HCT116 (cell line): ENCODE data around the gene HOMER1. TPM values are rescaled to one million over a fixed set of nuclear protein-coding genes. Genes with fewer than 3 reads are reported as not detected.

ENCODE experiments used
- ATAC-seq: fragments of 200-7000 bp; cut with Tn5 transposase; 2 replicates; pipeline ENCODE4 v1.9.1; 2020; ENCODE audit warnings: mild to moderate bottlenecking, moderate library complexity
- BruUV-seq: library from RNA; stranded (reverse); fragments of 400-500 nt; replicated peaks from 2 replicates; lab custom pipeline; 2021; lab: Mats Ljungman, UMichigan
- CTCF ChIA-PET: fragments of 300-600 bp; sonication (Branson Sonifier 250); formaldehyde crosslinking; loops from one replicate; lab custom pipeline; 2021; ENCODE audit warnings: antibody characterized with exemption; lab: Charles Lee
- POLR2A ChIA-PET: fragments of 300-600, 350-600 bp; sonication (Branson Sonifier 250); formaldehyde crosslinking; loops from one replicate; lab custom pipeline; 2021; ENCODE audit warnings: antibody characterized with exemption; lab: Charles Lee
- RAD21 ChIA-PET, 2 experiments: fragments of 300-600 bp; sonication (Branson Sonifier 250); formaldehyde crosslinking; loops; one replicate each; lab custom pipeline; 2023; ENCODE audit warnings: low total read pairs in 2 of 2; ENCODE audit not compliant: uncharacterized antibody in 2 of 2, unreplicated experiment in 2 of 2, low non-redundant PET in 1 of 2; lab: Charles Lee
- DNase-seq: peaks from one replicate; pipeline ENCODE4 v3.0.0-alpha.2; 2010; ENCODE audit warnings: low read depth, low spot score
- H2AFZ ChIP-seq: fragments of 200-600 bp; shearing (Covaris generic), sonication (generic); 2 replicates; pipeline ENCODE4 v1.6.1; 2017; ENCODE audit warnings: low read depth, mixed run types, mixed read lengths, antibody characterized with exemption, low read length; ENCODE audit not compliant: poor library complexity, severe bottlenecking
- H3K27ac ChIP-seq: 2 replicates; pipeline ENCODE4 v1.5.1; 2012; ENCODE audit warnings: low read depth, low read length
- H3K27me3 ChIP-seq: fragments of 200-600 bp; sonication (generic); 2 replicates; pipeline ENCODE4 v1.6.1; 2016; ENCODE audit warnings: mixed run types, low read length, mixed read lengths; ENCODE audit not compliant: insufficient read depth
- H3K36me3 ChIP-seq, 2 experiments: fragments of 200-500 bp in 1 of 2; fragments of 200-600 bp in 1 of 2; sonication (Bioruptor generic) in 1 of 2; sonication (generic) in 1 of 2; 2 replicates each; pipeline versions ENCODE4 v1.5.1 to v1.6.1; 2014 to 2016; ENCODE audit warnings: low read length in 2 of 2, inconsistent platforms in 1 of 2, mixed read lengths in 1 of 2, mixed run types in 1 of 2; ENCODE audit not compliant: insufficient read depth in 2 of 2, control insufficient read depth in 1 of 2
- H3K4me1 ChIP-seq, 2 experiments: fragments of 200-600 bp in 1 of 2; sonication (generic) in 1 of 2; 2 replicates each; pipeline versions ENCODE4 v1.5.1 to v1.6.1; 2012 to 2017; ENCODE audit warnings: low read length in 2 of 2, inconsistent platforms in 1 of 2, mild to moderate bottlenecking in 1 of 2, mixed read lengths in 1 of 2, mixed run types in 1 of 2, moderate library complexity in 1 of 2; ENCODE audit not compliant: insufficient read depth in 2 of 2, control insufficient read depth in 1 of 2
- H3K4me2 ChIP-seq: fragments of 200-600 bp; sonication (generic); 2 replicates; pipeline ENCODE4 v1.6.1; 2017; ENCODE audit warnings: mixed run types, low read length, mixed read lengths
- H3K4me3 ChIP-seq, 2 experiments: fragments of 200-600 bp in 1 of 2; sonication (generic) in 1 of 2; replicated peaks in 1 of 2; 2 replicates each; pipeline ENCODE4 v1.5.1; 2011 to 2016; ENCODE audit warnings: low read length in 2 of 2, control low read depth in 1 of 2, low read depth in 1 of 2, mild to moderate bottlenecking in 1 of 2, mixed read lengths in 1 of 2, mixed run types in 1 of 2
- H3K79me2 ChIP-seq: fragments of 200-600 bp; sonication (generic); 2 replicates; pipeline ENCODE4 v1.6.1; 2017; ENCODE audit warnings: mild to moderate bottlenecking, mixed run types, low read length, moderate library complexity, mixed read lengths; ENCODE audit not compliant: insufficient read depth
- H3K9ac ChIP-seq: fragments of 200-600 bp; sonication (generic); 2 replicates; pipeline ENCODE4 v1.6.1; 2016; ENCODE audit warnings: low read length, mixed read lengths
- H3K9me2 ChIP-seq: fragments of 200-600 bp; sonication (generic), shearing (Covaris generic); 2 replicates; pipeline ENCODE4 v1.6.1; 2017; ENCODE audit warnings: mixed run types, mild to moderate bottlenecking, moderate library complexity; ENCODE audit not compliant: insufficient read depth
- H3K9me3 ChIP-seq, 2 experiments: fragments of 200-500 bp in 1 of 2; fragments of 200-600 bp in 1 of 2; sonication (Bioruptor generic) in 1 of 2; sonication (generic) in 1 of 2; 2 replicates each; pipeline ENCODE4 v1.6.1; 2014 to 2017; ENCODE audit warnings: low read length in 2 of 2, mixed read lengths in 2 of 2, inconsistent platforms in 1 of 2, low read depth in 1 of 2, mild to moderate bottlenecking in 1 of 2, mixed run types in 1 of 2, moderate library complexity in 1 of 2; ENCODE audit not compliant: control insufficient read depth in 1 of 2, insufficient read depth in 1 of 2
- H4K20me1 ChIP-seq: fragments of 200-600 bp; sonication (generic), shearing (Covaris generic); 2 replicates; pipeline ENCODE4 v1.6.1; 2017; ENCODE audit warnings: mixed run types, mild to moderate bottlenecking, moderate library complexity; ENCODE audit not compliant: insufficient read depth
- CEBPB ChIP-seq: IDR thresholded peaks from 2 replicates; pipeline ENCODE4 v1.6.1; 2012; ENCODE audit warnings: low read depth
- EZH2phosphoT487 ChIP-seq: fragments of 200-600 bp; IDR thresholded peaks from 2 replicates; pipeline ENCODE4 v1.6.1; 2018; ENCODE audit warnings: antibody characterized with exemption, borderline replicate concordance
- JUND ChIP-seq: IDR thresholded peaks from 2 replicates; pipeline ENCODE4 v1.6.1; 2012
- POLR2A ChIP-seq: IDR thresholded peaks from 2 replicates; pipeline ENCODE4 v1.7.0; 2011; ENCODE audit warnings: borderline replicate concordance; ENCODE audit not compliant: insufficient read depth, insufficient read length; ENCODE audit errors: extremely low read depth
- SIN3A ChIP-seq: IDR thresholded peaks from 2 replicates; pipeline ENCODE4 v1.6.1; 2012; ENCODE audit warnings: low read depth
- SP1 ChIP-seq: IDR thresholded peaks from 2 replicates; pipeline ENCODE4 v1.6.1; 2012; ENCODE audit warnings: low read depth
- SRF ChIP-seq: IDR thresholded peaks from 2 replicates; pipeline ENCODE4 v1.6.1; 2012; ENCODE audit warnings: low read depth
- ZFX ChIP-seq: fragments of 450-650 bp; IDR thresholded peaks from 2 replicates; pipeline ENCODE4 v1.6.1; 2017
- ZNF274 ChIP-seq: fragments of 200-500 bp; sonication (Bioruptor generic); IDR thresholded peaks from 2 replicates; pipeline ENCODE4 v1.6.1; 2014; ENCODE audit warnings: mild to moderate bottlenecking, low read depth, low read length, inconsistent platforms
- intact Hi-C: fragments of 100-400 bp; cut with micrococcal nuclease; formaldehyde crosslinking; loops from 2 replicates; pipeline ENCODE4 v1.10.0; 2022
- total RNA-seq: library from RNA; stranded (reverse); gene quantifications from one replicate; pipeline ENCODE4 v1.2.1, GENCODE V29; 2021; ENCODE audit not compliant: unreplicated experiment
- TF ChIP-seq, protein P1 (sequence below): IDR thresholded peaks from 2 replicates; pipeline ENCODE4 v1.6.1; 2011; ENCODE audit warnings: mild to moderate bottlenecking, low read length, moderate library complexity; ENCODE audit not compliant: insufficient replicate concordance; ENCODE audit errors: extremely low read depth
- TF ChIP-seq, protein P2 (sequence below): IDR thresholded peaks from 2 replicates; pipeline ENCODE4 v1.6.1; 2012

The HOMER1 gene
- total RNA-seq, 1 experiment from 2014 or later, result 21.4 TPM

DNA sequence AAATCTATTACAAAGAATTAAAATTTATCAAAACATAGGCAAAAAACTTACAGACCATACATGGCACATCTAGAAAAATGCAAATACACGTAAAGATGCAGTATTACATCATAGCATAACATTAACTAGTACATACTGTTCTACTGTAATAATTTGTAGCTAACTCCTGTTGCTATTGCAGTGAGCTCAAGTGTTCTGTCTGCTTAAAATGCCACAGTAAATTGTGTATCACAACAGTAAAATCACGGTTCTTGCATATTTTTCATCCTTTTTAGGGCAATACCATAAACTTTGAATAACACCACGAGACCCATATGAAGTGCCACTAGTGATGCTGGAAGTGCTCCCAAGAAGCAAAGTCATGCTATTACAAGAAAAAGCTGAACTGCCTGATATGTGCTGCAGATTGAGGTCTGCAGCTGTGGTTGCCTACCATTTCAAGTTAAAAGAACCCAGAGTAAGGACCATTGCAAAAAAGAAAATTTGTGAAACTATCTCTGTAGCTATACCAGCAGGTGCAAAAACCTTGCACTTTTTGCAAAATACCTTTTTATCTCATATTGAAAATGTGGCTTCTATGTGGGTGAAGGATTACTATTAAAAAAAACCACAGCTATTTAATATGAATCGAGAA is 14.2 kb downstream of the HOMER1 start:
- POLR2A ChIA-PET, result no interaction called here
- no peaks in the 10 kb centered on the region for H3K27me3 ChIP-seq
- RAD21 ChIA-PET, result no interaction called here
- H3K79me2 ChIP-seq, result peaks cover 39% of the 10 kb centered on the region
- no peaks in the 10 kb centered on the region for H3K9me3 ChIP-seq
- BruUV-seq, result no TSS peak
- no peak for ATAC-seq
- no peak overlapping the region for H2AFZ ChIP-seq
- no peak for DNase-seq
- no peak for TF ChIP-seq CEBPB
- TF ChIP-seq, protein P1, sequence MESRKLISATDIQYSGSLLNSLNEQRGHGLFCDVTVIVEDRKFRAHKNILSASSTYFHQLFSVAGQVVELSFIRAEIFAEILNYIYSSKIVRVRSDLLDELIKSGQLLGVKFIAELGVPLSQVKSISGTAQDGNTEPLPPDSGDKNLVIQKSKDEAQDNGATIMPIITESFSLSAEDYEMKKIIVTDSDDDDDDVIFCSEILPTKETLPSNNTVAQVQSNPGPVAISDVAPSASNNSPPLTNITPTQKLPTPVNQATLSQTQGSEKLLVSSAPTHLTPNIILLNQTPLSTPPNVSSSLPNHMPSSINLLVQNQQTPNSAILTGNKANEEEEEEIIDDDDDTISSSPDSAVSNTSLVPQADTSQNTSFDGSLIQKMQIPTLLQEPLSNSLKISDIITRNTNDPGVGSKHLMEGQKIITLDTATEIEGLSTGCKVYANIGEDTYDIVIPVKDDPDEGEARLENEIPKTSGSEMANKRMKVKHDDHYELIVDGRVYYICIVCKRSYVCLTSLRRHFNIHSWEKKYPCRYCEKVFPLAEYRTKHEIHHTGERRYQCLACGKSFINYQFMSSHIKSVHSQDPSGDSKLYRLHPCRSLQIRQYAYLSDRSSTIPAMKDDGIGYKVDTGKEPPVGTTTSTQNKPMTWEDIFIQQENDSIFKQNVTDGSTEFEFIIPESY, result no peak
- TF ChIP-seq, all 23 proteins: peak for 0
- no peaks in the 10 kb centered on the region for H4K20me1 ChIP-seq
- intact Hi-C loops, result no loop called here
- no peaks in the 10 kb centered on the region for H3K4me1 ChIP-seq
- 0 out of 4 replicates have a peak, but pooled peaks cover 0 to 2% of the 10 kb centered on the region in 2 experiments for H3K36me3 ChIP-seq
- H3K9me2 ChIP-seq, result no peaks in the 10 kb centered on the region
- CTCF ChIA-PET, result no interaction called here
- H3K4me2 ChIP-seq, result no peak overlapping the region
- H3K9ac ChIP-seq, result no peak overlapping the region
- no peak overlapping the region for H3K27ac ChIP-seq
- no peak overlapping the region for H3K4me3 ChIP-seq

DNA sequence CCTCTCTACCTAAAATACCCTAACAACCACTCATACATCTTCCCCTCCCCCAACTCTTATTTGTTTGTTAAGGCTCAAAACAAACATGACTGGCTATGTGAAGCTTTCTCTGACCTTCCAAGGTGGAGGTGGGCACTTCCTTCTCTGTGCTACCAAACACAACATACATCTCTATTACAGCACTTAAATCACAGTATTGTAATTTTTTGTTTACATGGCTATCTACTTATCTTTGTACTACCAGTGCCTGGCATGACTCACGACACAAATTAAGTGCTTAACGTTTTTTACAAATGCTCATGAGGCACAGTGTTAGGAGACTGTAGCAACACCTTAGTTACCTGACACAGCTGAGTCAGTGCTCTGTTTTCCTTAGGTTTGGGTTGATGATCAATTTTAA is 18.6 kb downstream of the HOMER1 start:
- H4K20me1 ChIP-seq, result no peaks in the 10 kb centered on the region
- RAD21 ChIA-PET, result no interaction called here
- no peaks in the 10 kb centered on the region for H3K9me3 ChIP-seq
- no peaks in the 10 kb centered on the region for H3K4me1 ChIP-seq
- no peak overlapping the region for H3K4me3 ChIP-seq
- H3K9me2 ChIP-seq, result no peaks in the 10 kb centered on the region
- DNase-seq (no peak), ATAC-seq (no peak)
- H3K4me2 ChIP-seq, result no peak overlapping the region
- no peak overlapping the region for H2AFZ ChIP-seq
- no peak overlapping the region for H3K9ac ChIP-seq
- peaks cover 31% of the 10 kb centered on the region for H3K79me2 ChIP-seq
- intact Hi-C loops, result no loop called here
- H3K27ac ChIP-seq, result no peak overlapping the region
- no TSS peak for BruUV-seq
- no peaks in the 10 kb centered on the region for H3K36me3 ChIP-seq
- TF ChIP-seq EZH2phosphoT487, result no peak
- no peak for TF ChIP-seq POLR2A
- TF ChIP-seq JUND, result no peak
- no peak for TF ChIP-seq SP1
- TF ChIP-seq, protein P2, sequence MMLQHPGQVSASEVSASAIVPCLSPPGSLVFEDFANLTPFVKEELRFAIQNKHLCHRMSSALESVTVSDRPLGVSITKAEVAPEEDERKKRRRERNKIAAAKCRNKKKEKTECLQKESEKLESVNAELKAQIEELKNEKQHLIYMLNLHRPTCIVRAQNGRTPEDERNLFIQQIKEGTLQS, result no peak
- TF ChIP-seq SRF, result no peak
- no peak for TF ChIP-seq CEBPB
- TF ChIP-seq, protein P1, result no peak
- no peak for TF ChIP-seq SIN3A
- no peak for TF ChIP-seq ZFX
- no peak for TF ChIP-seq ZNF274
- POLR2A ChIA-PET, result interaction anchor here (1.1 kb wide), 1 partner anchor 19 kb away, joined by 4 read pairs; the partner anchor contains the start of gene HOMER1
- CTCF ChIA-PET, result no interaction called here
- H3K27me3 ChIP-seq, result no peaks in the 10 kb centered on the region
